ENCODE results near the gene MMP28.

DNA sequence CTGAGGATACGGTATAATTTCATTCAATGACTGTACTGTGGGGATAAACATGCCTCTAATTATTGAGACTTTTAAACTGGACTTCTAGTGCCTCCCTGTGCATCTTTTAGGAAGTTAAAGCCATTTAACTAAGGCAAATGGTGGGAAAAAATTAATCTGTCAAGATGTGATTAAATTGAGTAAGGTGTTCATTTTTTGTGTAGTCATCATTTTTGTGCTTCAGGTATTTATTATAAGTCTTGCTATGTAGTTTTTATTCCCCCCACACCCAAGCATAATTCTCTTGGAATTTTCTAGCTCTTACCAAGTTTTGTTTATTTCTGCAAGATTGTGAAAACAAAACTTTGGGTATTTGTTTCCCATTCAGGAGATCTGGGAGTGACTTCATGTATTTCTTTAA lies 24.0 kb upstream of the MMP28 start:
- TF ChIP-seq CTCF (IDR thresholded peaks at IDR 0.05), result no peak
- no peak for TF ChIP-seq POLR2A (IDR thresholded peaks at IDR 0.05)
